HepG2 (cell line): ENCODE data around the gene CLIC1. TPM values are rescaled to one million over a fixed set of nuclear protein-coding genes. Genes with fewer than 3 reads are reported as not detected.

Source experiments
- BHLHE40 ChIP-seq: IDR thresholded peaks from 2 replicates; pipeline ENCODE4 v1.6.1; 2011; ENCODE audit warnings: low read length, improper control_type of control experiment
- CREB3 ChIP-seq: sonication (generic); formaldehyde crosslinking; IDR thresholded peaks from 2 replicates; pipeline ENCODE4 v1.5.0; 2020; ENCODE audit warnings: missing genetic modification reagents
- DDIT3 ChIP-seq: sonication (generic); formaldehyde crosslinking; IDR thresholded peaks from 2 replicates; pipeline ENCODE4 v1.4.0; 2020; ENCODE audit warnings: mild to moderate bottlenecking, missing genetic modification reagents
- DR1 ChIP-seq: sonication (generic); formaldehyde crosslinking; IDR thresholded peaks from 2 replicates; pipeline ENCODE4 v1.8.0; 2021; ENCODE audit warnings: mild to moderate bottlenecking, missing genetic modification reagents, inconsistent platforms
- FOXC1 ChIP-seq: sonication (generic); formaldehyde crosslinking; IDR thresholded peaks from 2 replicates; pipeline ENCODE4 v1.8.0; 2022; ENCODE audit warnings: mild to moderate bottlenecking, missing genetic modification reagents, borderline replicate concordance
- GMEB2 ChIP-seq: IDR thresholded peaks from 2 replicates; pipeline ENCODE4 v1.6.1; 2016; ENCODE audit warnings: missing biosample characterization, missing genetic modification reagents, low read depth
- IKZF5 ChIP-seq: IDR thresholded peaks from 2 replicates; pipeline ENCODE4 v1.6.1; 2018; ENCODE audit warnings: missing genetic modification reagents, mild to moderate bottlenecking, missing compliant biosample characterization
- KDM5A ChIP-seq: fragments of 200-600 bp; sonication (generic); IDR thresholded peaks from 2 replicates; pipeline ENCODE4 v1.7.0; 2018; ENCODE audit warnings: antibody characterized with exemption, mild to moderate bottlenecking, low read length, borderline replicate concordance
- NCOR1 ChIP-seq: fragments of 200-600 bp; sonication (generic); IDR thresholded peaks from 2 replicates; pipeline ENCODE4 v1.7.0; 2017; ENCODE audit warnings: antibody characterized with exemption, low read length, borderline replicate concordance
- PAF1 ChIP-seq: IDR thresholded peaks from 2 replicates; pipeline ENCODE4 v1.6.1; 2016; ENCODE audit warnings: missing genetic modification reagents, missing compliant biosample characterization
- RFX5 ChIP-seq: IDR thresholded peaks from 2 replicates; pipeline ENCODE4 v1.6.1; 2011; ENCODE audit warnings: low read depth, low read length, improper control_type of control experiment
- YY1 ChIP-seq: IDR thresholded peaks from 2 replicates; pipeline ENCODE4 v1.6.1; 2011; ENCODE audit warnings: low read length, low read depth, moderate library complexity, mild to moderate bottlenecking; ENCODE audit not compliant: insufficient read depth, insufficient replicate concordance
- ZMAT5 ChIP-seq: sonication (generic); formaldehyde crosslinking; IDR thresholded peaks from 2 replicates; pipeline ENCODE4 v1.5.0; 2020; ENCODE audit warnings: mild to moderate bottlenecking, low read depth, missing genetic modification reagents, borderline replicate concordance
- ZNF276 ChIP-seq: sonication (generic); formaldehyde crosslinking; IDR thresholded peaks from 2 replicates; pipeline ENCODE4 v1.4.0; 2020; ENCODE audit warnings: mild to moderate bottlenecking, low read depth, missing genetic modification reagents
- ZNF331 ChIP-seq: sonication (generic); formaldehyde crosslinking; IDR thresholded peaks from 2 replicates; pipeline ENCODE4 v1.4.0; 2020; ENCODE audit warnings: missing genetic modification reagents
- ZNF367 ChIP-seq: sonication (generic); formaldehyde crosslinking; IDR thresholded peaks from 2 replicates; pipeline ENCODE4 v1.4.0; 2020; ENCODE audit warnings: missing genetic modification reagents, borderline replicate concordance
- ZNF484 ChIP-seq: sonication (generic); formaldehyde crosslinking; IDR thresholded peaks from 2 replicates; pipeline ENCODE4 v1.5.1; 2020; ENCODE audit warnings: mild to moderate bottlenecking, low read depth, missing genetic modification reagents, borderline replicate concordance
- ZNF552 ChIP-seq: sonication (generic); formaldehyde crosslinking; IDR thresholded peaks from 2 replicates; pipeline ENCODE4 v1.9.0; 2022; ENCODE audit warnings: missing genetic modification reagents, mild to moderate bottlenecking, borderline replicate concordance
- ZNF724P ChIP-seq: sonication (generic); formaldehyde crosslinking; IDR thresholded peaks from 2 replicates; pipeline ENCODE4 v1.8.0; 2022; ENCODE audit warnings: missing genetic modification reagents, borderline replicate concordance
- ZNF790 ChIP-seq: sonication (generic); formaldehyde crosslinking; IDR thresholded peaks from 2 replicates; pipeline ENCODE4 v1.8.0; 2022; ENCODE audit warnings: missing genetic modification reagents, mild to moderate bottlenecking, borderline replicate concordance
- polyA plus RNA-seq, 8 experiments: library from polyadenylated mRNA; depleted of rRNA in 3 of 8; stranded (reverse) in 7 of 8; unstranded in 1 of 8; fragments of >200 nt; fragmentation: Illumina TruSeq in 4 of 8; extraction: Trizol in 4 of 8; gene quantifications; 2 replicates each; pipeline versions ENCODE4 v1.2.1 to v1.2.3, GENCODE V29; 2011 to 2016; ENCODE audit warnings: low read depth in 4 of 8, missing spikeins in 1 of 8, mixed read lengths in 1 of 8; ENCODE audit not compliant: insufficient read depth in 1 of 8
- total RNA-seq, 5 experiments: library from RNA; depleted of rRNA; stranded (reverse); fragments of >200 nt; fragmentation: Illumina TruSeq; extraction: Trizol; gene quantifications; 2 replicates each; pipeline ENCODE4 v1.2.3, GENCODE V29; 2016; ENCODE audit warnings: low read depth in 1 of 5

The CLIC1 gene
- total and polyA plus RNA-seq, 2 of the 13 experiments (the other 11 are each of a cell fraction or from before 2014, with no cell fraction given) = 602 to 891 TPM

GRCh38 chr6:31736021-31736767 is at the start of gene CLIC1 (continued):
- TF ChIP-seq GMEB2 (CRISPR knock-in tag) (0 out of 2 replicates have a peak, but pooled peaks have one; percentile 21), YY1 (peak; percentile 65), PAF1 (CRISPR knock-in tag) (no peak), ZNF552 (CRISPR knock-in tag) (peak; percentile 49; the same call in 1 of the 2 replicates), ZNF276 (CRISPR knock-in tag) (no peak), ZNF790 (CRISPR knock-in tag) (peak; percentile 63; the same call in 1 of the 2 replicates), BHLHE40 (no peak; the same call in 1 of the 2 replicates), DR1 (peak; percentile 41; the same call in 1 of the 2 replicates), ZNF331 (CRISPR knock-in tag) (peak; percentile 84), RFX5 (no peak), ZNF367 (no peak), ZNF484 (CRISPR knock-in tag) (0 out of 2 replicates have a peak, but pooled peaks have one; percentile 61), DDIT3 (CRISPR knock-in tag) (no peak), IKZF5 (CRISPR knock-in tag) (peak; percentile 94), ZMAT5 (CRISPR knock-in tag) (no peak), KDM5A (peak; percentile 63), FOXC1 (CRISPR knock-in tag) (peak; percentile 93), ZNF724P (CRISPR knock-in tag) (no peak), NCOR1 (peak; percentile 25; the same call in 1 of the 2 replicates), CREB3 (CRISPR knock-in tag) (peak; percentile 59; the same call in 1 of the 2 replicates)
